Retinal pigment epithelial cell (primary cell): ENCODE results near the gene DOK1.

ENCODE experiments used
- DNase-seq: peaks from one replicate; pipeline ENCODE4 v3.0.0-alpha.2; 2010; ENCODE audit warnings: low read depth
- H3K4me3 ChIP-seq: 2 replicates; pipeline ENCODE4 v1.5.1; 2011; ENCODE audit warnings: mild to moderate bottlenecking, low read length, control low read depth, moderate library complexity
- TF ChIP-seq, protein P1 (sequence below): conservative IDR thresholded peaks from 2 replicates; pipeline ENCODE4 v1.5.1; 2011; ENCODE audit warnings: low read depth, low read length, control low read depth, inconsistent platforms

The DOK1 gene

GRCh38 chr2:74540291-74540690 is 14.2 kb upstream of the DOK1 start:
- H3K4me3 ChIP-seq: no peak overlapping the region
- DNase-seq: no peak
- TF ChIP-seq, protein P1, sequence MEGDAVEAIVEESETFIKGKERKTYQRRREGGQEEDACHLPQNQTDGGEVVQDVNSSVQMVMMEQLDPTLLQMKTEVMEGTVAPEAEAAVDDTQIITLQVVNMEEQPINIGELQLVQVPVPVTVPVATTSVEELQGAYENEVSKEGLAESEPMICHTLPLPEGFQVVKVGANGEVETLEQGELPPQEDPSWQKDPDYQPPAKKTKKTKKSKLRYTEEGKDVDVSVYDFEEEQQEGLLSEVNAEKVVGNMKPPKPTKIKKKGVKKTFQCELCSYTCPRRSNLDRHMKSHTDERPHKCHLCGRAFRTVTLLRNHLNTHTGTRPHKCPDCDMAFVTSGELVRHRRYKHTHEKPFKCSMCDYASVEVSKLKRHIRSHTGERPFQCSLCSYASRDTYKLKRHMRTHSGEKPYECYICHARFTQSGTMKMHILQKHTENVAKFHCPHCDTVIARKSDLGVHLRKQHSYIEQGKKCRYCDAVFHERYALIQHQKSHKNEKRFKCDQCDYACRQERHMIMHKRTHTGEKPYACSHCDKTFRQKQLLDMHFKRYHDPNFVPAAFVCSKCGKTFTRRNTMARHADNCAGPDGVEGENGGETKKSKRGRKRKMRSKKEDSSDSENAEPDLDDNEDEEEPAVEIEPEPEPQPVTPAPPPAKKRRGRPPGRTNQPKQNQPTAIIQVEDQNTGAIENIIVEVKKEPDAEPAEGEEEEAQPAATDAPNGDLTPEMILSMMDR: no peak

GRCh38 chr2:74542978-74543377 is 11.5 kb upstream of the DOK1 start:
- DNase-seq: no peak
- H3K4me3 ChIP-seq: no peak overlapping the region
- TF ChIP-seq, protein P1: no peak

GRCh38 chr2:74544634-74545033 is 9.9 kb upstream of the DOK1 start:
- DNase-seq: no peak
- TF ChIP-seq, protein P1: peak; percentile 16
- H3K4me3 ChIP-seq: no peak overlapping the region

DNA sequence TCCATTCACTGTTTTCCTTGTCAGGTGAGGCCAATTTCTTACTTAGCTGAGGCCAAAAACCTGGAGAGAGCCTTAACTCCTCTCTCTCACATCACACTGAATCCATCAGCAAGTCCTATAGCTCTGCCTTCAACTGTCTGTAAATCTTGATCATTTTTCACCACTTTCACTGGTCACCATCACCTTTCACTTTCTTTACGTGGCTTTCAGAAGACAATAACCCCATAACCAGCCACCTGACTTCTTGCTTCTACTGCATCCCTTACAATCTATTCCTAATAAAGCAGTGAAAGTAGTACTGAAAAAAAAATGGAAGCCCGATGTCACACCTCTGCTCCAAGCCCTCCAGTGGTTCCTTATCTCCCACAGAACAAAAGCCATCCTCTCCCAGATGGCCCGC is 8.5 kb upstream of the DOK1 start:
- no peak overlapping the region for H3K4me3 ChIP-seq
- TF ChIP-seq, protein P1: no peak
- no peak for DNase-seq

DNA sequence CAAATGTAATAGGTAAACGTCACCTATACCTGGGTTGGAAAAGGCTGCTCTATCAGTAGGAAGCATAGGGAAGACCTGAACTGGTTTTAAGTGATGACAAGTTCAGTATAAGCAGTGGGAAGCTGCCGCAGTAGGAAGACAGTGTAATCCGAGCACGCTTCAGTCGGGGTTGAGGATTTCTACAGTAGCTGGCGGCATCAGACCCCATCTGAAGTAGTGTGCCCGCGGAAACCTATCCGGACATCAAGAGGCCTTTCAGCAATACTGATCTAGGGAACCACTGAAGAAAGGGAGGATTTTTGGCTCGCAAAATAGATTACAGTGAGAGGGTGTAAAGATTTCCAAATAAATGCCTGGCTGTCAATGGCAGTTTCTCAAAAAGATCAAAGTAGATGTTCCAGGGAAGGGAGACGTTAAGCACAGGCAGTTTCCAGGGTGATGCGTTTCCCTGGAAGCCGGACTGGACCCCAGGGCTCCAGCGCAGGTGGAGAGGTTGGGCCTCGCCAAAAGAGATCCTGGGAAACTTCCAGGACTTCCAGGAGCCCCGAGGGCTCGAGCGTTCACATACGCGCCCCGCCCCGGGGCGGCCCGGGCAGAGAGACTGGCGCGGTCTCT is 6.1 kb upstream of the DOK1 start:
- TF ChIP-seq, protein P1: no peak
- H3K4me3 ChIP-seq: peak overlapping the region; percentile 67
- no peak for DNase-seq

GRCh38 chr2:74548900-74549826 is 5.4 kb upstream of the DOK1 start:
- H3K4me3 ChIP-seq: peak overlapping the region; percentile 67
- no peak for DNase-seq
- TF ChIP-seq, protein P1: no peak
